ENCODE measurements around the gene MAP2K5.

DNA sequence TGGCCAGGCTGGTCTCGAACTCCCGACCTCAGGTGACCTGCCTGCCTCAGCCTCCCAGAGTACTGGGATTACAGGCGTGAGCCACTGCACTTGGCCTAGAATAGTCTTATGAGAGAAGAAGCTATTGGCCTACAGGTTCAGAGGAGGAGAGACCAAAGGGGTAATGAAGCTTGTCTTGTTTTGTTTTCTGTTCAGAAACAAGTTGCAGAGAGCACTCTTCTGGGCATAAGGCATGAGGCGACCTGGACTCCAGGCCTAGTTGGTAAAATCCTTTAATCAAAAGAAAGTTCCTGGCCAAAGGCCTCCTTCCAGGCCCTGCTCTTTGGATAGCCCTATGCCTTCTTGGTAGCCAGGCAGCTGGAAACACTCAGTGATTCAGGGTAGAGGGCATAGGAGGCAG lies 195.6 kb downstream of the MAP2K5 start:
- TF ChIP-seq, protein P1, sequence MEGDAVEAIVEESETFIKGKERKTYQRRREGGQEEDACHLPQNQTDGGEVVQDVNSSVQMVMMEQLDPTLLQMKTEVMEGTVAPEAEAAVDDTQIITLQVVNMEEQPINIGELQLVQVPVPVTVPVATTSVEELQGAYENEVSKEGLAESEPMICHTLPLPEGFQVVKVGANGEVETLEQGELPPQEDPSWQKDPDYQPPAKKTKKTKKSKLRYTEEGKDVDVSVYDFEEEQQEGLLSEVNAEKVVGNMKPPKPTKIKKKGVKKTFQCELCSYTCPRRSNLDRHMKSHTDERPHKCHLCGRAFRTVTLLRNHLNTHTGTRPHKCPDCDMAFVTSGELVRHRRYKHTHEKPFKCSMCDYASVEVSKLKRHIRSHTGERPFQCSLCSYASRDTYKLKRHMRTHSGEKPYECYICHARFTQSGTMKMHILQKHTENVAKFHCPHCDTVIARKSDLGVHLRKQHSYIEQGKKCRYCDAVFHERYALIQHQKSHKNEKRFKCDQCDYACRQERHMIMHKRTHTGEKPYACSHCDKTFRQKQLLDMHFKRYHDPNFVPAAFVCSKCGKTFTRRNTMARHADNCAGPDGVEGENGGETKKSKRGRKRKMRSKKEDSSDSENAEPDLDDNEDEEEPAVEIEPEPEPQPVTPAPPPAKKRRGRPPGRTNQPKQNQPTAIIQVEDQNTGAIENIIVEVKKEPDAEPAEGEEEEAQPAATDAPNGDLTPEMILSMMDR (IDR thresholded peaks at IDR 0.05), result no peak
- no peak for TF ChIP-seq CHD2 (IDR thresholded peaks at IDR 0.05; ENCODE audit: low read length, partially characterized antibody)
- no peak for TF ChIP-seq EP300 (IDR thresholded peaks at IDR 0.05)
- TF ChIP-seq POLR2A (IDR thresholded peaks at IDR 0.05; ENCODE audit: low read length), result no peak
